Measurements from ENCODE around the gene NPTN.
"Not testable (repeated sequence)": the region's sequence is repeated elsewhere in the genome, so short reads cannot be mapped to it uniquely, and the experiment has no call there.

Gene NPTN

DNA sequence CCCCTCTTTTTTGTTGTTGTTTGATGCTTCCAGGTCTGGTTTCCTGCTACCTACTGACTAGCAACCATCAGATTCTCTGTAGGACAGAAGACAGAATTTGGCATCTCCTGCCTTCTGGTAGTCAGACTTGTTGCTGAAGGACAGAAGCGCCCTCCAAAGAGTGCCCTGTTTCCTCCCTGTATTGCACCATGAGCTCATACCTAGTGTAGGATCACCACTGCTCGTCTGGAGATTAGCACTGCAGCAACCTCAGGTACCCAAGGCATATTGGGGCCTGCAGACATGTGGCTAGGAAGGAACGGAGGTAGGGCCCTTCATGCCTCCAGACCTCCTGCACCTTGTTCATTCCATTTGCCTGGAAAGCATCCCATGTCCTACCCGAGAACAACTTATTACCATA is 78.1 kb downstream of the NPTN start:
- no peak overlapping the region for H3K4me2 ChIP-seq (ENCODE audit: low read depth, low read length, poor library complexity, severe bottlenecking)
- no peaks in the 10 kb centered on the region for H3K27me3 ChIP-seq (ENCODE audit: low read length)
- peaks cover 5% of the 10 kb centered on the region; the same call in 1 of the 2 replicates for H3K36me3 ChIP-seq (ENCODE audit: low read length)
- H3K9ac ChIP-seq (ENCODE audit: low read length) = no peak overlapping the region
- H3F3A ChIP-seq (ENCODE audit: insufficient read depth) = no peaks in the 10 kb centered on the region
- TF ChIP-seq, protein P1, sequence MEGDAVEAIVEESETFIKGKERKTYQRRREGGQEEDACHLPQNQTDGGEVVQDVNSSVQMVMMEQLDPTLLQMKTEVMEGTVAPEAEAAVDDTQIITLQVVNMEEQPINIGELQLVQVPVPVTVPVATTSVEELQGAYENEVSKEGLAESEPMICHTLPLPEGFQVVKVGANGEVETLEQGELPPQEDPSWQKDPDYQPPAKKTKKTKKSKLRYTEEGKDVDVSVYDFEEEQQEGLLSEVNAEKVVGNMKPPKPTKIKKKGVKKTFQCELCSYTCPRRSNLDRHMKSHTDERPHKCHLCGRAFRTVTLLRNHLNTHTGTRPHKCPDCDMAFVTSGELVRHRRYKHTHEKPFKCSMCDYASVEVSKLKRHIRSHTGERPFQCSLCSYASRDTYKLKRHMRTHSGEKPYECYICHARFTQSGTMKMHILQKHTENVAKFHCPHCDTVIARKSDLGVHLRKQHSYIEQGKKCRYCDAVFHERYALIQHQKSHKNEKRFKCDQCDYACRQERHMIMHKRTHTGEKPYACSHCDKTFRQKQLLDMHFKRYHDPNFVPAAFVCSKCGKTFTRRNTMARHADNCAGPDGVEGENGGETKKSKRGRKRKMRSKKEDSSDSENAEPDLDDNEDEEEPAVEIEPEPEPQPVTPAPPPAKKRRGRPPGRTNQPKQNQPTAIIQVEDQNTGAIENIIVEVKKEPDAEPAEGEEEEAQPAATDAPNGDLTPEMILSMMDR (IDR thresholded peaks at IDR 0.05; ENCODE audit: insufficient read depth, low read length, poor library complexity, severe bottlenecking) = no peak
- TF ChIP-seq EZH2phosphoT487 (conservative IDR thresholded peaks at IDR 0.05; ENCODE audit: low read length) = no peak
- H3K9me3 ChIP-seq (ENCODE audit: insufficient read depth, low read length) = no peaks in the 10 kb centered on the region
- H4K20me1 ChIP-seq (ENCODE audit: low read depth, low read length) = peaks cover 3% of the 10 kb centered on the region; the same call in 1 of the 2 replicates
- no peak overlapping the region for H2AFZ ChIP-seq (ENCODE audit: low read depth, low read length, severe bottlenecking)
- no peaks in the 10 kb centered on the region for H3K9me2 ChIP-seq (replicated peaks; ENCODE audit: insufficient read depth, low read length)
- no peak overlapping the region for H3K4me3 ChIP-seq (ENCODE audit: insufficient read depth, low read length, poor library complexity, severe bottlenecking)
- H3K79me2 ChIP-seq (ENCODE audit: insufficient read depth, low read length) = no peaks in the 10 kb centered on the region
- no peak overlapping the region for H3K27ac ChIP-seq (ENCODE audit: low read depth, low read length)

- H3K27ac ChIP-seq (ENCODE audit: low read depth, low read length) = no peak overlapping the region
- no peaks in the 10 kb centered on the region for H3K9me3 ChIP-seq (ENCODE audit: insufficient read depth, low read length)
- no peaks in the 10 kb centered on the region for H4K20me1 ChIP-seq (ENCODE audit: low read depth, low read length)
- no peak overlapping the region for H3K4me2 ChIP-seq (ENCODE audit: low read depth, low read length, poor library complexity, severe bottlenecking)
- no peak overlapping the region for H3K9ac ChIP-seq (ENCODE audit: low read length)
- H3K36me3 ChIP-seq (ENCODE audit: low read length) = no peaks in the 10 kb centered on the region
- no peaks in the 10 kb centered on the region for H3K9me2 ChIP-seq (replicated peaks; ENCODE audit: insufficient read depth, low read length)
- TF ChIP-seq, protein P1 (IDR thresholded peaks at IDR 0.05; ENCODE audit: insufficient read depth, low read length, poor library complexity, severe bottlenecking) = no peak
- no peak for TF ChIP-seq EZH2phosphoT487 (conservative IDR thresholded peaks at IDR 0.05; ENCODE audit: low read length)
- H3F3A ChIP-seq (ENCODE audit: insufficient read depth) = no peaks in the 10 kb centered on the region
- H3K27me3 ChIP-seq (ENCODE audit: low read length) = no peaks in the 10 kb centered on the region
- no peaks in the 10 kb centered on the region for H3K79me2 ChIP-seq (ENCODE audit: insufficient read depth, low read length)
- no peak overlapping the region for H3K4me3 ChIP-seq (ENCODE audit: insufficient read depth, low read length, poor library complexity, severe bottlenecking)
- no peak overlapping the region for H2AFZ ChIP-seq (ENCODE audit: low read depth, low read length, severe bottlenecking)
Measured at GRCh38 chr15:73550190-73550589, 83.0 kb downstream of the NPTN start.

DNA sequence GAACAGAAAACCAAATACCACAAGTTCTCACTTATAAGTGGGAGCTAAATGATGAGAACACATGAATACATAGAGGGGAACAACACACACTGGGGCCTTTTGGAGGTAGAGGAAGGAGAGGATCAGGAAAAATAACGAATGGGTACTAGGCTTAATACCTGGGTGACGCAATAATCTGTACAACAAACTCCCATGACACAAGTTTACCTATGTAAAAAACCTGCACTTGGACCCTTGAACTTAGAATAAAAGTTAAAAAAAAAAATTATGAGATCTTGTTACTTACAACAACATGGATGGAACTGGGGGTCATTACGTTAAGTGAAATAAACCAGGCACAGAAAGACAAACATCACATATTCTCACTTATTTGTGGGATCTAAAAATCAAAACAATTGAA is 84.3 kb downstream of the NPTN start:
- H3K4me3 ChIP-seq (ENCODE audit: insufficient read depth, low read length, poor library complexity, severe bottlenecking); H3K27ac ChIP-seq (ENCODE audit: low read depth, low read length); H3K79me2 ChIP-seq (ENCODE audit: insufficient read depth, low read length); H3K9me2 ChIP-seq (replicated peaks; ENCODE audit: insufficient read depth, low read length); H4K20me1 ChIP-seq (ENCODE audit: low read depth, low read length); H3K27me3 ChIP-seq (ENCODE audit: low read length); H3K9ac ChIP-seq (ENCODE audit: low read length); H3F3A ChIP-seq (ENCODE audit: insufficient read depth); H3K4me2 ChIP-seq (ENCODE audit: low read depth, low read length, poor library complexity, severe bottlenecking); H3K9me3 ChIP-seq (ENCODE audit: insufficient read depth, low read length); H3K36me3 ChIP-seq (ENCODE audit: low read length); H2AFZ ChIP-seq (ENCODE audit: low read depth, low read length, severe bottlenecking): not testable (repeated sequence)

DNA sequence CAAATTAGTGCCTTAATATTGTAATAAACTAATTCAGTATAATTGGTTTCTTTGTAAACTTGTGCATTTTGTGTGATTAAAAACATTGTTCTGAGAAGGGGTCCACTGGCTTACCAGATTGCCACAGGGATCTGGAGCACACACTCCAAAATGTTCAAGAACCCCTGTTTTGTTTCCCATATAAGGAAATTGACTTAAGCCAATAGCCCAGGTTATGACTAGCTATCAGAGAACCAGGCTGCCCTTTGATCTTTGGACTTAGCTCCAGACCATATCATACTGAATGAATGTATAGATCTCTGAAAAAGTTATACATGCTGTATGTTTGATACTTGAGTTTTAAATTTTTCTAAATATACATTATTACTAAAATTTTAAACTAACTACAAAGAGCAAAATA is 91.7 kb downstream of the NPTN start:
- H3K9ac ChIP-seq (ENCODE audit: low read length) = no peak overlapping the region
- H3K27me3 ChIP-seq (ENCODE audit: low read length) = no peaks in the 10 kb centered on the region
- H3K79me2 ChIP-seq (ENCODE audit: insufficient read depth, low read length) = no peaks in the 10 kb centered on the region
- no peak overlapping the region for H3K4me2 ChIP-seq (ENCODE audit: low read depth, low read length, poor library complexity, severe bottlenecking)
- TF ChIP-seq EZH2phosphoT487 (conservative IDR thresholded peaks at IDR 0.05; ENCODE audit: low read length) = no peak
- TF ChIP-seq, protein P1 (IDR thresholded peaks at IDR 0.05; ENCODE audit: insufficient read depth, low read length, poor library complexity, severe bottlenecking) = no peak
- no peaks in the 10 kb centered on the region for H3K36me3 ChIP-seq (ENCODE audit: low read length)
- H3K27ac ChIP-seq (ENCODE audit: low read depth, low read length) = no peak overlapping the region
- no peaks in the 10 kb centered on the region for H3K9me3 ChIP-seq (ENCODE audit: insufficient read depth, low read length)
- H3K4me3 ChIP-seq (ENCODE audit: insufficient read depth, low read length, poor library complexity, severe bottlenecking) = no peak overlapping the region
- no peak overlapping the region for H2AFZ ChIP-seq (ENCODE audit: low read depth, low read length, severe bottlenecking)
- H3K9me2 ChIP-seq (replicated peaks; ENCODE audit: insufficient read depth, low read length) = no peaks in the 10 kb centered on the region
- no peaks in the 10 kb centered on the region for H4K20me1 ChIP-seq (ENCODE audit: low read depth, low read length)
- H3F3A ChIP-seq (ENCODE audit: insufficient read depth) = no peaks in the 10 kb centered on the region

Data from SU-DHL-6 (cell line).